G401 (cell line): Measurements from ENCODE around the gene MTAP. TPM values are rescaled to one million over a fixed set of nuclear protein-coding genes. Genes with fewer than 3 reads are reported as not detected.

Experiments used
- DNase-seq: peaks from one replicate; pipeline ENCODE4 v3.0.0-alpha.2; 2015; ENCODE audit warnings: low spot score
- in situ Hi-C: cut with HindIII; loops from 2 replicates; pipeline ENCODE4 v1.10.0; 2016; ENCODE audit warnings: low sequenced_read_pairs, mixed read lengths
- total RNA-seq: library from RNA; depleted of rRNA; stranded (reverse); fragments of >200 nt; shearing (Covaris generic); gene quantifications from 2 replicates; pipeline ENCODE4 v1.2.3, GENCODE V29; 2014

MTAP gene
- total RNA-seq, 1 experiment from 2014 or later: 15.1 TPM

GRCh38 chr9:21961569-21961968 lies 159.1 kb downstream of the MTAP start:
- DNase-seq: no peak
- in situ Hi-C loops: no loop called here

GRCh38 chr9:21964925-21965385 lies 162.5 kb downstream of the MTAP start:
- in situ Hi-C loops: no loop called here
- DNase-seq: no peak

- no peak for DNase-seq
- in situ Hi-C loops: no loop called here
Observed at GRCh38 chr9:21965401-21965951, 163.0 kb downstream of the MTAP start.

- in situ Hi-C loops: no loop called here
- no peak for DNase-seq
Observed at GRCh38 chr9:21966140-21966851, 163.9 kb downstream of the MTAP start.

DNA sequence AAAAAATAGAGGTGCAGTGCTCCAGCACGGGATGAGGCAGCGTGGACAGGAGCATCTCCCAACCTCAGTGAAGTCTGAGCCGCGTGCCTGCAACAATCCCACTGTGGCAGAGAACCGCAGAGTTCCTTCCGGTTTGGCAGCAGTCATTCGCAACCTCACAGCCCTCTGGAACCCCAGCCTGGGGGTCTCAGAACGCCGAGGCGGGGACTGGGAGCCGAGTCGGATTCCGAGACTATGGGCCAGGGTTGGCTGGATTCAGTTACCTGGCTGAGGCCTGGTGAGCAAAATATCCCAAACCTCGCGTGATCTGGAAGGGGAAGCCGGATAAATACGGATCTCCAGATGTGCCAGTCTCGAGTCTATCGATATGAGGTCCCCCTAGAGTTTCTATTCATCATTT lies 164.7 kb downstream of the MTAP start:
- in situ Hi-C loops: no loop called here
- no peak for DNase-seq

GRCh38 chr9:21967702-21968101 lies 165.3 kb downstream of the MTAP start:
- in situ Hi-C loops: no loop called here

DNA sequence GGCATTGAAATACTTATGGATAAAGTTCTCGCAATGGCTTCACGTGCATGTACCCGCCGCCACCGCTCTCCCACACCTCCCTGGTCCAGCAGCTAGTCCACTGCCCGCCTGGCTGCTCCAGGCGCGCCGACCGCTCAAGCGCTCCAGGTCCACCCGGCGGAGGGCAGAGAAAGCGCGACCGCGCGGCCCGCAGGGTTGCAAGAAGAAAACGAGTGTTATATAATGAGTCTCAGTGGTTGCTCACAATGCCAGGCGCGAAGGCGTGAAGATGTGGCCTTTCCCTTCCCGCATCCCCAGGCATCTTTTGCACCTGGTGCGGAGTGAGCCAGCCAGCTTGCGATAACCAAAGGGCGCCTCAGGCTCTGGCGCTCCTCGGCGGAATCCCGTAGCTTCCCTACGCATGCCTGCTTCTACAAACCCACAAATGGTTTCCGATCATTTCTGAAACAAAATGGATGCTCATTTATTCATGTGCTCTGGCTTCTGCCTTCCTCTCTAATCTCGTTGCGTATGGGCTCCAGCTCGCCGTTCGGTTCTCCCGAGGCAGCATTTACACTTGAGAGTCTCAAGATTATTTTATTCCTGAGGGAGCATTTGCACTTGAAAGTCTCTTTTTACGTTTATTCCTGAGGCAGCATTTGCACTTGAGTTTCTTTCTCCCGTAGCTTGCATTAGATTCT lies 166.0 kb downstream of the MTAP start:
- in situ Hi-C loops: no loop called here
- DNase-seq: no peak

More at GRCh38 chr9:21967702-21968101, 165.3 kb downstream of the MTAP start:
- no peak for DNase-seq

DNA sequence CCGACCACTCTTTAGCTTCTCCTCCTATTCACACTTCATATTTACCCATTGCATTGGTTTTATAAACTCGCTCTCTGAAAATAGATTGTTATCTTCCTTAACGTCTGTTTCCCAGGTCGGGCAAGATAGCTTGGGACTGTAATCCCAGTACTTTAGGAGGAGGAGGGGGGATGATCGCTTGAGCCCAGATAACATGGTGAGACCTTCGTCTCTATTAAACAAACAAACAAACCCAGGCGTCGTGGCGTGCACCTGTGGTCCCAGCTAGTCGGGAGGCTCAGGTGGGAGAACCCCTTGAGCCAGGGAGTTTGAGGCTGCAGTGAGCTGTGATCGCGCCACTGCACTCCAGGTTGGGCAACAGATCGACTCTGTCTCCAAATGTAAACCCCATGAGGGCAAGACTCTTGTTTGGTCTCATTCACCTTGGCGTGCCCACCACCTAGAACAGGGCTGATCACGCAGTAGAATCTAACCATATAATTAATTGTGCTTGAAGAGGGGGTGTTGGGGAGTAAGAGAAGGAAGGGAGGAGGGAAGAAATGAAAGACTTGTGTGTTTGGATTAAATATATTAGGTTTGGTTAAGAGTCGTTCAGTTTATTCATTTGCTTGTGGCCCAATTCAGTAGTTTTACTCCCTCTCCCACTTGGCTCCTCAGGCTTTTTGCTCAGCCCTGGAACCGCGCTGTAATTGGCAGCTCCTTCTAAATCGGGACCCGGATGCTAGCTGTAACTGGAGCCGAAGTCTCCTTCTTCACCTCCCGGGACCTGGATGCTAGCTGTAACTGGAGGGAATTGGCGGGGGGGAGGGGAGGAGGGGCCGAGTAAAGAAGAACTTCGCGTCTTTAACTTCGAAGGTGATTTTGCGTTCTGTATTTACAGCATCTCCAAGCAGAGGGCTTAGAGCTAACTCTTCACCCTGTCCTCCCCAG lies 166.8 kb downstream of the MTAP start:
- in situ Hi-C loops: no loop called here
- DNase-seq: no peak

- DNase-seq: no peak
Observed at GRCh38 chr9:21969951-21970799, 167.7 kb downstream of the MTAP start.

GRCh38 chr9:21970800-21971640 lies 168.6 kb downstream of the MTAP start:
- DNase-seq: no peak
- in situ Hi-C loops: no loop called here

More at GRCh38 chr9:21969951-21970799, 167.7 kb downstream of the MTAP start:
- in situ Hi-C loops: no loop called here

- in situ Hi-C loops: no loop called here
- no peak for DNase-seq
Observed at GRCh38 chr9:21972361-21972760, 169.9 kb downstream of the MTAP start.

DNA sequence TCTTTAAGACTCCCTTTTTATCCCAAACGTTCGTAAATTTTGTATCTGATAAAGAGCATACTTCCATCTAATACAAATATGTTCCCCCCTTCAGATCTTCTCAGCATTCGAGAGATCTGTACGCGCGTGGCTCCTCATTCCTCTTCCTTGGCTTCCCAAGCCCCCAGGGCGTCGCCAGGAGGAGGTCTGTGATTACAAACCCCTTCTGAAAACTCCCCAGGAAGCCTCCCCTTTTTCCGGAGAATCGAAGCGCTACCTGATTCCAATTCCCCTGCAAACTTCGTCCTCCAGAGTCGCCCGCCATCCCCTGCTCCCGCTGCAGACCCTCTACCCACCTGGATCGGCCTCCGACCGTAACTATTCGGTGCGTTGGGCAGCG lies 171.9 kb downstream of the MTAP start:
- in situ Hi-C loops: no loop called here
- DNase-seq: no peak

- in situ Hi-C loops: no loop called here
- no peak for DNase-seq
Observed at GRCh38 chr9:21974722-21975409, 172.4 kb downstream of the MTAP start.

- DNase-seq: no peak
- in situ Hi-C loops: no loop called here
Observed at GRCh38 chr9:21976334-21976875, 174.0 kb downstream of the MTAP start.

DNA sequence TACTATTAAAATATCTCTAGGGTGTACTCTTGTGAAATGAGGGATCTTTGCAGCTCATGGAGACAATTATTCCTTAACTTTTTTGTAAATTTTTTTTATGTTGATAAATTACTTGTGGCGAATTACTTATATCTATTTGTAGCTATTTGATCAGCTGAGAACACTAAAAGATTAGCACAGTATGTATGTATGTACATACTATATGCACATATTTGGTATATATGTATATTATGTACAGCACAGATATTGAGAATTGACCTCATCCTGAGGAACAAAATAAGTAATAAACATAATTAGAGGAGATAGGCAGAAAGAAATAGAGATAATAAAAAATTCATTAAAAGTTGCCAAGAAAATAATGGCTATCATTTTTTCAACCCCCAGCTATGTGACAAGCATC lies 180.0 kb downstream of the MTAP start:
- DNase-seq: no peak
- in situ Hi-C loops: no loop called here

DNA sequence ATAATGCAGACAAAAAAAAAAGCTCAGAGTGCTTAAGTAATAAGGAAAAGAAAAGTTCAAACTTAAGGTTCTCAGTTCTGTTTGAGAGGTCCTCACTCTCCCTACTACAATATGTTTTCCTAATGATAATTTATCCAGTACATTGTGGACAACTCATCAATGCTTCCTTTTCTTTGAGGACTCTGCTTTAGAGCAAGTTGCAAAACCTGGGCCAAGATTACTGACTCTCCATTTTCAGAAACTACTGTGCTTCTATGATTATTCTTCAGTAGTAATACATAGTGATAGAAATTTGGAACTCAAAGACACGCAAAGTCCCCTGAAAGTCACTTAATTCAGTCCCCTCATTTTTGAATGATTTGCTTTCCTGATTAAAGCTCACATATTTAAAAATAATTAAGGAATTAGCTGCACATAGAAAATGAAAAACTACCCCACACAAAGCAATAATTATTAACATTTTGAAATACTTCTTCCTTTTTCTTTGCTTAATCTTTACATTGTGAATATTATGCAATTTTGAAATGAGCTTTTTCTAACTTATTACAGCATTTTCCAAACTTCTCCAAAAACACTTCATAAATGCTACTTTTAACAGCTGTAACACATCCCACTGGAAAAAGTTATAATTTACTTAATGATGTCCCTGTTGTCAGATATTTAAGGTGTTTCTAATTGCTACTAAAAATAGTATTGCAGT lies 180.6 kb downstream of the MTAP start:
- in situ Hi-C loops: no loop called here
- no peak for DNase-seq
